GM19395 (cell line): ENCODE measurements around the gene CLIC3.

Source experiments
- ATAC-seq: cut with Tn5 transposase; IDR thresholded peaks from one replicate; pipeline ENCODE4 v1.9.1; 2021; ENCODE audit warnings: mild to moderate bottlenecking, moderate library complexity; ENCODE audit not compliant: unreplicated experiment

The CLIC3 gene

GRCh38 chr9:137031904-137032640 lies 35.7 kb upstream of the CLIC3 start, which contains the start of gene FUT7:
FUT7 (minus strand) TSS chr9:137032088; CDS start chr9:137031991, 97 bp downstream.
- no peak for ATAC-seq

- no peak for ATAC-seq
These were observed 34.5 kb upstream of the CLIC3 start for GRCh38 chr9:137030538-137031527.

GRCh38 chr9:137030006-137030405 lies 33.6 kb upstream of the CLIC3 start:
- no peak for ATAC-seq

GRCh38 chr9:137029058-137029936 lies 32.9 kb upstream of the CLIC3 start:
- peak; percentile 53 for ATAC-seq

GRCh38 chr9:137028263-137029057 lies 32.1 kb upstream of the CLIC3 start:
- ATAC-seq: no peak

GRCh38 chr9:137027369-137028262 lies 31.2 kb upstream of the CLIC3 start, which contains the start of gene ABCA2:
ABCA2 (minus strand) TSS chr9:137028237; CDS start chr9:137028140, 97 bp downstream.
- ATAC-seq: no peak

- ATAC-seq: no peak
These were observed 30.5 kb upstream of the CLIC3 start for GRCh38 chr9:137026828-137027227.

GRCh38 chr9:137026384-137026783 lies 30.0 kb upstream of the CLIC3 start:
- ATAC-seq: no peak

- ATAC-seq: no peak
These were observed 29.2 kb upstream of the CLIC3 start for GRCh38 chr9:137025517-137025966.

GRCh38 chr9:137023583-137023991 lies 27.2 kb upstream of the CLIC3 start:
- no peak for ATAC-seq

- ATAC-seq: no peak
These were observed 26.8 kb upstream of the CLIC3 start for GRCh38 chr9:137023157-137023556.

- no peak for ATAC-seq
These were observed 26.3 kb upstream of the CLIC3 start for GRCh38 chr9:137022662-137023008.

GRCh38 chr9:137021979-137022661 lies 25.8 kb upstream of the CLIC3 start:
- ATAC-seq: no peak

GRCh38 chr9:137021568-137021978 lies 25.2 kb upstream of the CLIC3 start:
- ATAC-seq: no peak

GRCh38 chr9:137020771-137021567 lies 24.6 kb upstream of the CLIC3 start:
- no peak for ATAC-seq

GRCh38 chr9:137019891-137020683 lies 23.7 kb upstream of the CLIC3 start:
- ATAC-seq: no peak
